Neural cell (in vitro differentiated cells): ENCODE data around the gene PCED1B.

Experiments
- CTCF ChIP-seq: fragments of 450-650 bp; IDR thresholded peaks from 2 replicates; pipeline ENCODE4 v1.5.1; 2014; ENCODE audit warnings: antibody characterized with exemption, mild to moderate bottlenecking, moderate library complexity; ENCODE audit not compliant: poor library complexity, severe bottlenecking
- EZH2 ChIP-seq: fragments of 200-600, 300-800 bp; shearing (Covaris generic), sonication (generic); IDR thresholded peaks from 2 replicates; pipeline ENCODE4 v1.6.1; 2014; ENCODE audit warnings: antibody characterized with exemption, low read length, borderline replicate concordance, mild to moderate bottlenecking; ENCODE audit not compliant: insufficient read depth, poor library complexity, severe bottlenecking
- MXI1 ChIP-seq: fragments of 450-650 bp; conservative IDR thresholded peaks from 2 replicates; pipeline ENCODE4 v1.6.1; 2014; ENCODE audit warnings: antibody characterized with exemption, mild to moderate bottlenecking; ENCODE audit not compliant: poor library complexity, severe bottlenecking
- POLR2AphosphoS5 ChIP-seq: IDR thresholded peaks from 2 replicates; pipeline ENCODE4 v1.6.1; 2012
- TAF1 ChIP-seq: IDR thresholded peaks from 2 replicates; pipeline ENCODE4 v1.6.1; 2012; ENCODE audit warnings: low read depth

- TF ChIP-seq TAF1 (no peak), CTCF (no peak), EZH2 (no peak), MXI1 (no peak), POLR2AphosphoS5 (no peak)
Observed at GRCh38 chr12:47077206-47078085, 2.0 kb upstream of the PCED1B start.
